ENCODE data around the gene SEL1L2.
A peak's percentile ranks its signal among the peaks of the same experiment; 100 is the strongest.
"Not testable (repeated sequence)": the region's sequence is repeated elsewhere in the genome, so short reads cannot be mapped to it uniquely, and the experiment has no call there.

The SEL1L2 gene, protein sequence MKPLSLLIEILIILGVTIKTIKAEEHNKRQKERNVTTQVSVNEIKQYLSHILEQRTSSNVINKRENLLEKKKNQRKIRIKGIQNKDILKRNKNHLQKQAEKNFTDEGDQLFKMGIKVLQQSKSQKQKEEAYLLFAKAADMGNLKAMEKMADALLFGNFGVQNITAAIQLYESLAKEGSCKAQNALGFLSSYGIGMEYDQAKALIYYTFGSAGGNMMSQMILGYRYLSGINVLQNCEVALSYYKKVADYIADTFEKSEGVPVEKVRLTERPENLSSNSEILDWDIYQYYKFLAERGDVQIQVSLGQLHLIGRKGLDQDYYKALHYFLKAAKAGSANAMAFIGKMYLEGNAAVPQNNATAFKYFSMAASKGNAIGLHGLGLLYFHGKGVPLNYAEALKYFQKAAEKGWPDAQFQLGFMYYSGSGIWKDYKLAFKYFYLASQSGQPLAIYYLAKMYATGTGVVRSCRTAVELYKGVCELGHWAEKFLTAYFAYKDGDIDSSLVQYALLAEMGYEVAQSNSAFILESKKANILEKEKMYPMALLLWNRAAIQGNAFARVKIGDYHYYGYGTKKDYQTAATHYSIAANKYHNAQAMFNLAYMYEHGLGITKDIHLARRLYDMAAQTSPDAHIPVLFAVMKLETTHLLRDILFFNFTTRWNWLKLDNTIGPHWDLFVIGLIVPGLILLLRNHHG

DNA sequence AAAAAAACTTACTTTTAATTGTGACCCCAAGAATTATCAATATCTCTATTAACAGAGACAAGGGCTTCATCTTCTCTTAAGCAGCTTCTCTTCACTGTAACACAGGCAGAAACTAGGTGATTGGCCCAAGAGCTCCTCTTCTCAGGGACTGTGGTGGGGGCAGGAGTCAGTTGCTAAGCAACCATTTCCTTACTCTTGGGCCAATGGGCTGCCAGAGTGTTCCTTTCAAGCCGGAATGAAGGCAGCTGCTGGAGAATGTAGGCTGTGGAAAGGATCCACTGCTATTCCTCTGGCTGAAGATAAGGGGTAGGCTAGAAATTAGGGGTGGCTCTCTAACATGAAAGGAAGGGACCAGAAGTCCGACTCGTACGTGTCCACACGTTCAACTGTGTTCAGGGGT, at the start of gene SEL1L2:
Gene SEL1L2, minus strand, starts transcription at position 150 of the 400 bp plus-strand sequence. Its CDS starts 80 bp downstream, at position 70.
- peak in 2 of 3 experiments; percentile 40 to 61 for DNase-seq

DNA sequence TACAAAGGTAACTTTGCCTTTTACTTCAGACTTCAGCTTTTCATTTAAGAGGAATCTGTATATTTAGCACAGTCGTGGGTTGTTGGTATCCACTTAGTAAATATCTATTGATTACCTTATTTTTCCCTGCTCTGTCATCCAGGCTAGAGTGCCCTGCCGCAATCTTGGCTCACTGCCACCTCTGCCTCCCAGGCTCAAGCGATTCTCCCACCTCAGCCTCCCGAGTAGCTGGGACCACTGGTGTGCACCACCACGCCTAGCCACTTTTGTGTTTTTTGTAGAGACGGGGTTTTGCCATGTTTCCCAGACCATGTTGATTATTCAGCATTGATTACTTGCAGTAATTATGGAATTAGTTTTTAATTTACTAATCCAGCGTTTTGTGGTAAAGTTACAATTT, 46.2 kb upstream of the SEL1L2 start:
- DNase-seq = no peak

DNA sequence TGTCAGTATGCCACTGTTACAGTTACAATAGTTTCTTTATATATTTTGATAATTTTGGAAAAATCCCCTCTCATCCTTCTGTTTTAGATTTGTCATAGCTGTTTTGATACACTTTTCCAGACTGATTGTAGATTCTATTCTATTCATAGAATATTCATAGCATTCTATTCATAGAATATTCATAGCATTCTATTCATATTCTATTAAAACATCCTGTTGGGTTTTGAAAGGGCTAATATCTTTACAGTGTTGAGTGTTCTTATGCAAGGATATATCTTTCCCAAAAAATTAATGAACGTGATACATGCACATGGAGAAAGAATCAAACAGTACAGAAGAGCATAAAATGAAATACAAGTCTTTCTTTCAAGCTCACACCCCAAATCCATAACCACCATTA, 42.9 kb upstream of the SEL1L2 start:
- DNase-seq = no peak

DNA sequence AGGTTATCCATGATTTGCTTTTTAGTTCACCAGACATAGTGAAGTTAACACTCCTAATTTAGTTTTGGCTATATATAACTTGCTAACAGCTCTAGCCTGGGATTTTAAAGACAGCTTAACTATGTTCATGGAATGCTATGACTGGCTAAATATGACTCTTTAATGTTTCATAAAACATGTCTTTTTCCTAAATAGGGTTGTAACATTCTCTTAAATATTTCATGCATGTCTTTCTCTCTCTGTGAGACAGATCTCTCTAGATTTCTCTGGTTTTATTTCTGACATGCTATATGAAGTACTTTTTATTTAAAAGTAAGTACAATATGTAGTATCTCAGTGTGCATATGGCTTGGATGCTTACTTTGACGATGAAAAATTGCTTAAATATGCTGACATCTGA, 40.6 kb upstream of the SEL1L2 start:
- no peak for DNase-seq

DNA sequence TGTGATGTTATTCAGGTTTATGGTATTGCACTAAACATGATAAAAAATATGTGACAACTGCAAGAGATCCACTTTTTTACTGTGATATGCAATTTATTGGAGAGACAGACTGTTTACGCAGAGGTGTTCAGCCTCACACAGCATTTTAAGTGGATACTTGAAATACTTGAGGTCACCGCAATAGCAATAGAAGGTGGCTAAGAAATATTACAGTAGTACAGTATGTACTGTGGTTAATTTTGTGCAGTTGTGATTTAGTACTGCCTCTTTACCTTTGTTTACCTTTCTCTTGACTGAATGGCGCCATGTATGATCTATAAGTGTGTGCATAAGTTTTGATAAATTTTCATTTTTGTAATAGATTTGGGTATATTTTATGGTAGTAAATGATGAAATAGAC, 22.3 kb upstream of the SEL1L2 start:
- peak in 1 of 3 experiments; percentile 80 for DNase-seq

DNA sequence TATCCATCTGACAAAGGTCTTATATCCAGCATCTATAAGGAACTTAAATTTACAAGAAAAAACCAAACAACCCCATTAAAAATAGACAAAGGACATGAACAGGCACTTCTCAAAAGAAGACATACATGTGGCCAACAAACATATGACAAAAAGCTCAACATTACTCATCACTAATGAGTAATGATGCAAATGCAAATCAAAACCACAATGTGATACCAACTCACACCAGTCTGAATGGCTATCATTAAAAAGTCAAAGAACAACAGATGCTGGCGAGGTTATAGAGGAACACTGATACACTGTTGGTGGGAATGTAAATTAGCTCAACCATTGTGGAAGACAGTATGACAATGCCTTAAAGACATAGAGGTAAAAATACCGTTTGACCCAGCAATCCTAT, 18.8 kb upstream of the SEL1L2 start:
- DNase-seq = no peak

DNA sequence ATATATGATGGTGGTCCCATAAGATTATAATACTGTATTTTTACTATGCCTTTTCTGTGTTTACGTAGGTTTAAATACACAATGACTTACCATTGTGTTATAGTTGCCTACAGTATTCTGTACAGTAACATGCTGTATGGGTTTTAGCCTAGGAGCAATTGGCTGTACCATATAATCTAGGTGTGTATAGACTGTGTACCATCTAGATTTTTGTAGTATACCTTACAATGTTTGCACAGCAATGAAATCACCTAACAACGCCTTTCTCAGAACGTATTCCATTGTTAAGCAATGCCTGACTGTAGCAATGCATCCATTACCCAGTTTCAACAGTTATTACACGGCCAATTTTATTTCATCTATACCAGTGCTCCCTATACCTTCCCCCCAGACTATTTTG, 15.6 kb upstream of the SEL1L2 start:
- no peak for DNase-seq

DNA sequence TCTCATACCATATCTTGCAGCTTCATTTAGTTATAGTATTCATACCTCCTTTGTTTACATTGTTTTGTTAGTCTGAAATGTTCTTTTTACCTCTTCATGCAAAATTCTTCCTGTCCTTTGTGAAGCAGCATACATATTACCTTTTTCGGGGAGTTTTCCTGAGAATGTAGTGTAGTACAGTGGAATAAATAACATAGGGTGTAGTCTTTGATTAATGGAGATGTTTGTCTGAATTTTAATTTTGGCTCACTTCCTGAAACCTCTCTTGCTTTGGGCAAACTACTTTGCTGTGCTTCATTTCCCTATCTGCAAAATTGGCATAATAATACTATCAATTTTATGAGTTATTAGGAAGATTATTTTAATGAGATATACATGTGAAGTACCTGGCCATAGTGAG, 10.5 kb upstream of the SEL1L2 start:
- DNase-seq = no peak

DNA sequence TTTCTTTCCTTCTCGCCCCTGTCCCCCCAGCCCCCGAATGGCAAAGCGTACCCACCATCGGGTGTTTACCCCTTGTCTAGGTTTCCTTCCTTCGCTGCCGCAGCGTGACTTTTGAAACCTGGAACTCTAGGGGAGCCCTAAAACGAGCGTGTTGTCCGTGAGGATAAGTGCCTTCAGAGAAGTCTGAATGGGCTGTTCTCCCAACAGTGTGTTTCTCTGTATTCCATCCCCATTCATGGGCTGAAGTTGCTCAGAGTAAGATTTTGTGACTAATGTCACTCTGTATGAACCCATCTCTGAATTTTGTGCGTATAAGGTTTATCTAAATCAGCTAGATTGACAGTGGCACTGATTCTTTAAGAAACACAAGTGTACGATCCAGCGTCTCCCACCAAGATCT, 5.9 kb upstream of the SEL1L2 start:
- DNase-seq = peak in 2 of 3 experiments; percentile 76

DNA sequence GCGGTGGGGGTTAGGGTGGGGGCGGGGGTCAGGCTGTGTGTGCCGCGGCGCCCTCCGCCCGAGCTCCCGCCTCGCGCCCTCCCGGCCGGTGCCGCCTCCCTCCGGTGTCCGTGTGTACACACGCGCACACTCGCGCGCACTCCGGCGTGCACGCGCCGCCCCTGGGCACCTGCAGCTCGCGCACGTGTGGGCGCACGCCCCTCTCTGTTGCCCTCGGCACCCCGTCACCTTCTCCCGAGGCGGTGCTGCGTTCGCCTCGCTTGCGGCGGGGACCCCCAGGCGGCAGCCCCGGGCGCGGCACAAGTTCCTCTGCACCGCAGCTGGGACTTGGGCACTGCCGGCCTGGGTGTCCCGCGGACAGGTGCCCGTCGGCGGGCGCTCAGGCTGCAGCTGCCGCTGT, 5.4 kb upstream of the SEL1L2 start:
- DNase-seq = peak; percentile 65 to 84 (median 80)

DNA sequence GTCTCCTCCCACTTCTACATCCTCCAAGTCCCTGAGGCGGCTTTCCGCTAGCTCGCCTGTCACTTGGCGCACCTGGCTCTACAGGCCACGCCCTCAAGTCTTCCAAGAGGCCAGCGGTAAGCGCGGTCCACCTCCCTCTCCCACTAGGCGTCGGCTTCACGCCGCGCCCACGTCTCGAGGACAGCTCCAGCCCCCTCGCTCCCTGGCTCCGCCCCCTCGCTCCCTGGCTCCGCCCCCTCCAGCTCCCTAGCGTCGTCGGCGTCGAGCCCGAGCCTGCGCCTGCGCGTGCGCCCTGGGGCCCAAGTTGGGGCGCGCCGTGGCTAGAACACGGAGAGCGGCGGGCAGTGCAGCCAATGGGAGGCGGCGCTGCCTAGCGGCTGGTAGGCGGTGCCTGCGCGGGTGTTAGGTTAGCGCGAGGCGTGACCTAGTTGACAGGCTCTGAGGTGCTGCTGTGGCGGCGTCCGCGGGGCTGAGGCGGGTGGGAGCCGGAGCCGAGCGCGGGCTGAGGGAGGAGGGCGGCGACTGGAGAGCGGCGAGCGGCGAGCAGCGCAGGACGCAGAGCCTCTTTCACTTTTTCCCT, 4.8 kb upstream of the SEL1L2 start, which contains the start of gene MACROD2:
Gene MACROD2, plus strand, starts transcription at position 431 of the 580 bp plus-strand sequence.
- peak; percentile 95 to 99 (median 99) for DNase-seq

DNA sequence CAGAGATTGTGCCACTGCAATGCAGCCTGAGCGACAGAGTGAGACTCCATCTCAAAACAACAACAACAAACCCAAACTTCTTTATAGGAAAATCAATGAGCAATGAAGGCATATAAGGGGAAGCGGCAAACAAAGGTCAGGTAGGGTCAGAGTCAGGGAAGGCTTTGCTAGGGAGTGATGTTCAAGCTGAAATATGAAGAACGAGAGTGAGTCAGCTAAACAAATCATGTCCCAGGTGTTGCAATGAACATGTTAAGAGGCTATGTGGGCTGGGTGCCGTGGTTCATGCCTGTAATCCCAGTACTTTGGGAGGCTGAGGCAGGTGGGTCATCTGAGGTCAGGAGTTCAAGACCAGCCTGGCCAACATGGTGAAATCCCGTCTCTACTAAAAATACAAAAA, 1.5 kb upstream of the SEL1L2 start:
- not testable (repeated sequence) for DNase-seq

DNA sequence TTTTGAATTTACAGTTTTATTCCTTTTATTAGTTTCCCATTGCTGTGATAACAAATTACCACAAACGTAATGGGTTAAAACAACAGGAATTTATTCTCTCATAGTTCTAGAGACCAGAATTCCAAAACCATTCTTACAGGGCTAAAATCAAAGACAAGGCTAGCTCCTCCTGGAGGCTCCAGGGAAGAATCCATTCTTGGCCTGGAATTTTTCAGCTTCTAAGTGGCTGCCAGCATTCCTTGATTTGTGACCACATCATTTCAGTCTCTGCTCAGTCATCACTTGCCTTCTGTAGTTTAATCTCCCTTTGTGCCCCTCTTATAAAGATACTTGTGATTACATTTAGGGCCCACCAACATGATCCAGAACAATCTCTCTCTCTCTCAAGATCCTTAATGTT, 897 bp upstream of the SEL1L2 start:
- no peak for DNase-seq

DNA sequence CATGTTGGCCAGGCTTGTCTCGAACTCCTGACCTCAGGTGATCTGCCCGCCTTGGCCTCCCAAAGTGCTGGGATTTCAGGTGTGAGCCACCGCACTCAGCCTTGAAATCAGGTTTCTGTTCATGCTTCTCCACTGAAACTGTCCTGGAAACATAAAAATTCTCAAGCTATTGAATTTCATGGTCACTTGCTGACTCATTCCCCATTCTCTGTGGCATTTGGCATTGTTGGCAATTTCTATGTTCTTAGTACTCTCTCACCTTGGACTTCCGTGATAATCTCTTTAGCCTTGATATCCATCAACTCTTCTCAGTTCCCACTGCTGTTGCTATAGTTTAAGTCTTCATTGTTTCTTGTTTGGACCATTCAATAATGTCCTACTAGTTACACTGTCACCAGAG, 6.2 kb downstream of the SEL1L2 start:
- no peak for DNase-seq

DNA sequence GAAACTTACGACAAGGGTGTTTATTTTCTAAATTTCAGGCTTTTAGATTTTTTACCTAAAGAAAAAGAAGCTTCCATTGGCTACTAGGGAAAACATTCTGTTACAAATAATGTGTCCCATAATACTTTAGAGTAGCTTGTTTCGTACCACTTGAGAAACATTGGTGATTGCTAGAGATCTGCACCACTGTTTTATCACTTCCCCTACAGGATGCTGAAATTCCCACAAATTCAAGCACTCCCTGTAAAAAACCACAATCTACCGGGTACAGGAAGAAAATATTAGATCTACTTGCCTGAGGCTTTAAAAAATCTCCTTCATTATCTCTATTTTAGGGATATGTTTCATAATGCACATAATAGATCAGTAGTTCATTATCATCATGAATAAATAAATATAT, 29.9 kb downstream of the SEL1L2 start:
- DNase-seq = no peak

DNA sequence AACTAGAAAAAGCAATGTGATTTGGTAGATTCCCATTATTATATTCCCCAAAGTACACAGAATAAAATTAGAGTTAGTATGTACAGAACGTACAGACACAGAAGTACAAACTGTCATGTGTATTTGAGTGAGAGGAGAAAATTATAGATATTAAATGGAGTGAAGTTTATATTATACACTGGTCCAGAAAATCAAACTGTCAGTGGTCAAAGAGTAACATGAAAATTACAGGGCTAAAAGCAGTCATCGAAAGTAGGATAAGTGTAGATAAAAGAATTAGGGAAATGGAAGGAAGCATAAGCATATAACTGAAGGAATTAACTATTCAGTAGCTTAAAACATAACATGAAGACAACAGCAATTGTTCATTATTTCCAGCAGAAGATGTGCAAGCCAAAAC, 30.3 kb downstream of the SEL1L2 start:
- DNase-seq = peak in 1 of 3 experiments; percentile 12

DNA sequence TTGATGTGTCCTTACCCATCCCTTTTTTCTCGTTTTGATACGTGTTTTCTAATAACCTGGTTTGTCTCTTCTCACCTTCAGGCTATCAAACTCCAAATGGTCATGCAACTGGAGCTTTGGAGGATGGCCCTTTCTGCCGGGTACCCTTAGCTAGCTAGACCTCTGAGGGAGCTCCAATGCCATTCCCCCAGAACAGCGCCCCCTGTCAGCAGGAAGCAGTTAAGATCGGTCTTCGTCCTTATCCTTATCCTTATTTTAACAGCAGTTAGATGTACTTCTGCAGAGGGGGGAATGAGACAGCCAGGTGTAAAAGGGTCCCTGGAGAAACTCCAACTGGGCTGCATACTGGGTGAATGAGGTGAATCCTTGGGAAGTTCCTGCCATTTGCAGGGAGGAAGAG, 37.2 kb downstream of the SEL1L2 start:
- no peak for DNase-seq

DNA sequence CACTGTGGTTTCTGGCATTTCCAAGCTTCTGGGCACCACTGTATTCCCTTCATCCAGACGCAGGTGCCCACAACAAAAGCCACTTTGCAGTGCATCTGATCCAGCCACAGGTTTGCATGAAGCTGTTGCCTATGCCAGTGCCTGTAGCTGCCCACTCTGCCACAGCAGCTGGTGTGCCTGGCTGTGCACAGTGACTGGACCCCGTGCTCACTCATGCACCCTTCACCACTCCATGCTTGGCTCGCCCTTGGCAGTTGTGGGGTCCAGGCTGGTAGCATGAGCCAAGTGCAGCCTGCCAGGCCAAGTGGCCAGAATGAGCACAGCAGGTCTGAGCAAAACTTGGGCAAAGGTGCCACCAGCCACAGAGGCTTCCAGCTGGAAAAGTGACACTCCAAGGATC, 42.7 kb downstream of the SEL1L2 start:
- DNase-seq = no peak

DNA sequence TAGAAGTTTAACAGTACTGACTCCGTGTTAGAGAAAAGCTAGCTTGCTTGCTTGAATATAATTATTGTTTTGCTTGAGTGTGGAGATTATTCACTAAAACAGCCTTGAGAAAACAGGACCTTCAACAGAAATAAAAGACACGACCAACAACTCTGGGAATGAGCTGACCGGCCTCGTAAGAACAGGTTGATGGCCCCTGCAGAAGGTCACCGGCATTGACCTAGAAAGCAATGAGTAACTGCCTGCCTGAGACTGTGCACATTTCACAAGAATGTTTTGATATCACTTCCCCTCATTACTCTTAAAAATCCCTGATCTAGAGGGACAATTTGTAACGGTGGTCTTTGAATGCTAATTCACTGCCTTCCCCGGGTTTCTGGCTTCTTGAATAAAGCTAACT, 49.4 kb downstream of the SEL1L2 start:
- DNase-seq = no peak

DNA sequence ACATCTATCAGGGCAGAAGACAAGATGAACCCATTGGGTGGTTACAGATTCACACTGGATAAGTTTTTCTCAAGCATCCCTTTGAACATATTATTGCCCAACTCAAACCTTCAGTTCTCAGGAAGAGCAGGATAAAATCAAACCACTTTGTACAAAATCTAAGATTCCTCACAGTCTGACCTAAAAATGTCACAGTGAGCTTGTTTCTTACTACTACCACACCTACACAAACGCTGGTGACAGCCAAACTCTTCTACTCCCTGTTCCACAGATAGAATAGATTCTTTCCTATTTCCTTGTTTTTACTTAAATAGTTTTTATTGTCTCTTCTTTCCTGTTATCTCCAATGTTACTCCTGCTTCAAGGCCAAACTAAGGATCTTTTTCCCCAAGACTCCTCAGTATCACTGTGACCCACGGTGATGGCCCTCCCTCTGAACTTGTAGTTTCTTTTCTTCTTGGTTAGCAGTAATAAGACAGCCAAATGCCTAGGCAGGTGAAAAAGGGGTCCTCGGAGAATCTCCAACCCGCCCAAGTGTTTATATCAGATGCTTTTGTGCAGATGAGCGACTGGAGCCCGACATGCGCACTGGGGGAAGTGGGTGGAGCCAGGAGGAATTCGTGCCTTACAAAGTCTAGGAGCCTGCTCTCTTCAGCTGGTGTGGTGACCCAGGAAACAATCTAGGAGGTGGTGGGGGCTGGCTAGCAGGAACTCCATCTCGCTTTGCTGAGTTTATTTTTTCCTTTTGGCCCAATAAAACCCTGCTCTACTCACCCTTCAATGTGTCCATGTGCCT, 53.4 kb downstream of the SEL1L2 start:
- no peak for DNase-seq

DNA sequence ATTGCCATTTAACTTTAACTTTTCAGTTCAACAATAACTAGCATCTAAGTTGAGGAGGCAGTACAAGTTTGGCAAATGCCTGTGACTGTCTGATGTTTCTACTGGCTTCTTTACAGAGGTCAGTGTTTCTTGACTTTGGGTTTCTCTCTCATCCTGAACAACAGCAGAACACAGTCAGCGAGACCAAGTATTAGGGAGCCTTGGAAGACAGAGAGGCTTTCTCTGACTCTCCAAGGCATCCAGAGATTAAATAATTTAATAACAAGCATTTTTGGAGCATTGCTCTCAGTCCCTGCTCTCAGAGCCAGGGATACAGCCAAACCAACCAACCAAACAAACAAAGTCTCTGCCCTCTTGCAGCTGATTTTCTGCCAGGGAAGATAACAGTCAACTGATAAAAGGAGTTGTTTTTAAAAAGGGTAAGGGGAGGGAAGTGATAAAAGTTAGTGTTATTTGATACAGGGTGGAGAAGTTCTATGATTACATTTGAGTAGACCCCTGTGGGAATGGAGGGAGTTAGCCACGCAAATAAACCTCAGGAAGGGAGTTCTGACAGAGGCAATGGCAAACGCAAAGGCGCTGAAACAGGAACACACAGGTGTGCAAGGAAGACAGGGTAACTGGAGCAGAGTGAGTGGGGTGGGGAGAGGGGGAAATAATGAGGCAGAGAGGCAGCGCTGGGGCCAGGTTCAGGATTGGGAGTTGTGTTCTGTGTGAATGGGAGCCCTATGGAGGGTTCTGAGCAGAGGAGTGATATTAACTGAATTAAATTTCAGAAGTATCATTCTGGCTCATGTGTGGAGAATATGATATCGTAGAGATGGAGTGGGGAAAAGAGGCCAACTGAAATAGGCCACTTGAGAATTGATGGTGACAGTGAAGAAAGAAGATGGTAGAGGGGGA, 55.2 kb downstream of the SEL1L2 start:
- DNase-seq = no peak

DNA sequence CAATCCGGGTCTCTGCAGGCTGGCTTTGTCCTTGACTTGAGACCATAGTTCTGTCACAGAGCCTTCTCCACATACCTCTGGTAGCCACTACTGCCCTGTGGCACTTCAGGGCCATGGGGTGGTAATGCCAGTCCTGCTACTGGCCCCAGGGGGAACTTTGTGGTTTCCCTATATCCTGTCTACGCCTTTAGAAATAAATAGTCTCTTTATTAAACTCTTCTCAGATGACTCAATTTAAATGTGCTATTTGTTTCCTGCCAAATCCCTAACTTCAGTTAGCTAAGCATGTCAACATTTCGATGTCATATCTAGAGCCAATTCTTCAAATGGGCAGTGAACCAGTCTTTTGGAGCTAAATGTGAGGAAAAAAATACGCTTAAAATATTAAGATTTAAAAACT, 60.1 kb downstream of the SEL1L2 start:
- no peak for DNase-seq
